GM19099 (cell line): ENCODE measurements around the gene PPP4R1.

Experiments used
- POLR2A ChIP-seq: IDR thresholded peaks from 3 replicates; pipeline ENCODE4 v1.6.1; 2011; ENCODE audit warnings: low read depth; ENCODE audit not compliant: insufficient read length; ENCODE audit errors: extremely low read depth

The PPP4R1 gene

DNA sequence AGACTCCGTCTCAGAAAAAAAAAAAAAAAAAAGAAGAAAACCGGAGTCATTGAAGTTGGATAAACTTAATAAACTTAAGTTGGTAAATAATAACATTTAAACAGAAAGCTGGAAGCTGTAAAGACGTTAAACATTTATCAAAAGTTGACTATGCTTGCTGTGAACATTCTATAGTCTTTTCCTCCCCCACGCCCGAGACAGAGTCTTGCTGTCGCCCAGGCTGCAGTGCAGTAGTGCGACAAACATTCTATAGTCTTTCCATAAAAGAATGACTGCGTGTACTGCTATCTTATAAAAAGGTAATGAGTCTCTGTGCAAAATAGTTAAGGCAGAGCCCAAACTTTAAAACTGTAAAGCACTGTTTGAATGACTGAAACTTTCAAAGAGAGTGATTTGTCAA is 45.2 kb downstream of the PPP4R1 start:
- no peak for TF ChIP-seq POLR2A

DNA sequence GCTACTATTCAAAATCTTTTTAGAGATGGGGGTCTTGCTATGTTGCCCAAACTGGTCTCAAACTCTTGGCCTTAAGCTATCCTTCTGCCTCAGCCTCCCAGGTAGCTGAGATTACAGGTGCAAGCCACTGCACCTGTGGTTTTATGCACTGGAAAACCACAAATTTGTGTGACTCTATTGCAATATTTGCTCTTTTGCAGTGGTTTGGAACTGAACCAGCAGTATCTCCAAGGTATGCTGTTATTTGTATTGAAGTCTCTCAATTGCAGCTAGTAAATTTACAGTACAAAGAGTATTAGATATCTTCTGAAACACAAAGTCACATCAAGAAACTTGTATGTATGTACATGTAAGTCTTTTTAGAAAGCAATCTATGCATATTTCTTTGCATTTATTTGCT is 46.2 kb downstream of the PPP4R1 start:
- no peak for TF ChIP-seq POLR2A

GRCh38 chr18:9565407-9565806 is 49.0 kb downstream of the PPP4R1 start:
- TF ChIP-seq POLR2A = no peak

DNA sequence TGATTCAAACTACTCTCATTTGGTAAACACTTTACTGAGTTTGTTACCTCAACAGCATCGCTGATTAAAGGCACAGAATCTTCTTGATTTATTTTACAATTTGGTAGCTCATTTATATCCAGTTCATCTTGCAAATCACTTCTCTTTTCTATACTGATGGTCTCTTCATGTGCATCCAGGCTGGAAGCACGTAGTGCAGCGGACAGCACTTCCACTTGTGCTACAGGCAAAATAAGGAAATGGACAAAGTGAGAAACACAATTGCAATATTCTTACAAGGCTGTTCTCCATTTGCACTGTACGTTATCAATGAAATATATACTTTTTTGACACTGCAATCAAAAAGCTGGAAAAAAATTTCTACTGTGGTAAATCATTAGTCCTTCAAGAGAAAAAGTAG is 51.0 kb downstream of the PPP4R1 start:
- no peak for TF ChIP-seq POLR2A

DNA sequence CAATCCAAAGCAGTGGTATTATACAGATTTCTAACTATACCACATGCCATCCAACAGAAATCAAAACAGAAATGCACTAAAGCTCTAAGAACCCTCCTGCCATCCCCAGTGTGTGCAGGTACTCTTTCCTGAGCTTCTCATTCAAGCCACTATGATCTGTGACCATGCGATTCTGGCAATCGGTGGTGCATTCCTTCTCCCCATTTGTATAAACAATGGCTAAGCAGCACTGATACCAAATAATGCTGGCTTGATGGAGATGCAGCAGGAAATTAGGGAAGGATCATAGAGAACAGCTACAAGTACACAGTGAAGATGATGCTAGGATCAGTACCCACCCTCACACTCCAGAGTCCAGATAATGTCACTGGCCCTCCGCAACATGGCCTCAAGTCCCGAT is 51.8 kb downstream of the PPP4R1 start:
- TF ChIP-seq POLR2A = no peak

DNA sequence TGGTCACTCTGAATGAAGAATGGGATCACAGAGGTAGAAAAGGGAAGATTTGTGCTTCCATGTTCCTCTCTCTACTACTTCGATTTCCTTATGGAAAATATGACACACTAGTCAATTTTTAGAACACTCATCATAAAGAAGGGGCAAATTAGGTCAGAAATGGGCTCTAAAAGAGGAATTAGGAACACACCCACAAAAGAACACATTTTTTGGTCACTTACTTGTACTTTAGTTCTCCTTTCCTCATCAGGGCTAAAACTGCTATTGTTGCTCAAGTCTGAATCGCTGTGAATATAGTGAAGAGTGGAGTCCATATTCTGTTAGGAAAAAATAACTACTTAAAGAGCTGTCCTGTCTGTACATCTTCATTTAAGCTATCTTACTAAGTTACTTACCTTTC is 52.6 kb downstream of the PPP4R1 start:
- TF ChIP-seq POLR2A = no peak

DNA sequence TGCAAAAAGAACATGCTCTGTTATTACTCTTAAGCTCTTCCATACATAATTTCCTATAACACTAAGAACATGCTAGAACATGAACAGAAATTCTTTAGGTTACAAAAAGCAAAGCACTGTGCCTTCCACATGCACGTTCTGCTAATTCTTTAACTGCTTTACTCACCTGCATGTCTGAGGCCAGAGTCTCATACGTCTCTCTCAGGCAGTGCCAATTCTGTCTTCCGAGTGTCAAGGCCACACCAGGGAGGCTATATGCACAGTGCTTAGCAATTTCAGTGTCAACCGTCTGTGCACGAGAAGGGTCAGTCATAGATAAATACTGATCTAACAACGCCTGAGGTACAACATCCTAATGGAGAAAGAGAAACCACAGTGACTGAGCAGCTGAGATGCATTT is 55.1 kb downstream of the PPP4R1 start:
- no peak for TF ChIP-seq POLR2A

- no peak for TF ChIP-seq POLR2A
Measured at GRCh38 chr18:9558387-9559064, 55.8 kb downstream of the PPP4R1 start.

GRCh38 chr18:9557250-9557943 is 57.0 kb downstream of the PPP4R1 start:
- TF ChIP-seq POLR2A = no peak

DNA sequence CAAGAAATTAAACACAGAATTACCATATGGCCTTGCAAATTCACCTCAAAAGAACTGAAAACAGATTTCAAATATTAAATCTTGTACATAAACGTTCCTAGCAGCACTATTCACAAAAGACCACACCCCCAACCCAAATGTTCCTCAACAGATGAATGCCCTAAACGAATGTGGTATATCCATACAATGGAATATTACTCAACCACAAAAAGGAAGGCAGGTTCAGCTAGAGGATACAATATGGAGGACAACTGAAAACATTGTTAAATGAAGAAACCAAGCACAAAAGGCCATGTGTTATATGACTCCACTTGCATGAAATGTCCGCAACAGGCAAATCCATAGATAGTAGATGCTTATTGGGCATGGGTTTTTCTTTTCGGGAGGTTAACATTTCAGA is 61.7 kb downstream of the PPP4R1 start:
- TF ChIP-seq POLR2A = no peak

GRCh38 chr18:9552191-9552590 is 62.2 kb downstream of the PPP4R1 start:
- no peak for TF ChIP-seq POLR2A

- TF ChIP-seq POLR2A = no peak
Measured at GRCh38 chr18:9550429-9550828, 63.9 kb downstream of the PPP4R1 start.

GRCh38 chr18:9549405-9549804 is 65.0 kb downstream of the PPP4R1 start:
- no peak for TF ChIP-seq POLR2A

DNA sequence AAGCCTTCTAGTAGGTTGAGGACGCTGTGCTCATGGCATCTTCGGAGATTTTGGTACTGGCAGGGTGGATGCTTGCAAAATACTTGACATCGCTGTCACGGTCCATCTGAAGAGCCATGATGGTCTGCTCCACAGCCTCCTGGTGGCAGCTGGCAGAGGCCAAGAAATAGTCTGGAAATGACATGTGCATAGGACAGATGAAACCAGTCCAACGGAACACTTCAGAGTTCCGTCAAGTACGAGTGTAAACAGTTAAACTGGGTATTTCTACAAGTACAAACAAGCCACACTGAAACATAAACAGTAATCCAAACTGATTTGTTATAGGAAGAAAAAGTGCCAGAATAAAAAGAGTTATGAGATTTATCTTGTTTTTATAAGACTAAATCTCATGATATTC is 66.6 kb downstream of the PPP4R1 start:
- TF ChIP-seq POLR2A = no peak

- no peak for TF ChIP-seq POLR2A
Measured at GRCh38 chr18:9546468-9546867, 67.9 kb downstream of the PPP4R1 start.

DNA sequence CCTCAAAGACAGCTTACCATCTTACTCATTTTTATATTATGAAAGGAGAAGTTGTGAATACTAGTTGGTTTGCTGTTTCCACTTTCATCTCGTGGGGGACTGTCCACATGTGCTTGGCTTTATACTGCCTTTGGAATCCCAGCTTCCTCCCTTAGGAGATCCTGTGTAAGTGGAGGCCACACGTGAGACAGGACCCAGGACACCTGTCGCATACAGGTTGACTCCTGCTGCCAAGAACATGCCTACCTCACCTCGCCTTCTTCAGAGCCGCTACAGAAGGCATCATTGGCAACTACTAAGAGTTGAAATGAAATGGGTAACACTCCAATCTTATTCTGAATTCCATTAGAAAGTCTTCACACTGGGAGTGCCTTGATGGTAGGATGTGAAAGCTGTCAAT is 69.3 kb downstream of the PPP4R1 start:
- TF ChIP-seq POLR2A = no peak

- TF ChIP-seq POLR2A = no peak
Measured at GRCh38 chr18:9542924-9543323, 71.4 kb downstream of the PPP4R1 start.

GRCh38 chr18:9539938-9540337 is 74.4 kb downstream of the PPP4R1 start:
- TF ChIP-seq POLR2A = no peak

DNA sequence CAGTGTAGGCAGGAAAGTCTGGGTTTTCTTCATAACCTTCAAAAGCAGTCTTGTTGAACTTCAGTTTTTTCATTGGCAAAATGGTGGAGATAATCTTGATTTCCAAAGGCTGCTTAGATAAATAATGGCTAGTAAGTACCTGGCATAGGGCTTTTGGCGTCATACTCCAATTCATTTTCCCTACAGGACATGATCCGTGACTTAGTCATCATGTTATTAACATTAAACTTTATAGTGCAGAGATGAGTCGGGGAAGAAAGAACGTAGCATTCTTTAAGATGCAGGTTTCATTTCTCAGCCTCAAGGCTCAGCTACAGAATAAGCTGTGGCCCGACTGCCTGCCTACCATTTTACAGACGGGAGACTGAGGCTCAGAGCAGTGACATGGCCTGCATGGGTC is 75.1 kb downstream of the PPP4R1 start:
- TF ChIP-seq POLR2A = no peak
